ENCODE data around the gene LMOD1. TPM values are rescaled to one million over a fixed set of nuclear protein-coding genes. Genes with fewer than 3 reads are reported as not detected.

The LMOD1 gene
- total and polyA plus RNA-seq, 2 donors (not counting 3 experiments of a cell fraction or from before 2014, with no cell fraction given): 0.19 to 0.33 TPM

GRCh38 chr1:201884425-201884824 lies 61.9 kb downstream of the LMOD1 start:
- Histone ChIP-seq H3K9me1 (replicated peaks; ENCODE audit: control insufficient read depth, extremely low read depth, insufficient read depth, low read length) (no peaks in the 10 kb centered on the region), H3K79me2 (ENCODE audit: control insufficient read depth, insufficient read depth, low read length) (no peaks in the 10 kb centered on the region), H3K4me3 (replicated peaks in 1 of 3; ENCODE audit: insufficient read depth in 1 of 3, low read depth in 1 of 3, low read length in 3 of 3) (no peak overlapping the region), H3K27me3 (ENCODE audit: control insufficient read depth in 2 of 2, insufficient read depth in 2 of 2, low read length in 2 of 2) (no peaks in the 10 kb centered on the region), H3K36me3 (ENCODE audit: control insufficient read depth in 2 of 2, extremely low read depth in 1 of 2, insufficient read depth in 2 of 2, low read length in 2 of 2) (no peaks in the 10 kb centered on the region), H3K4me2 (ENCODE audit: insufficient read depth, low read length) (no peak overlapping the region), H2AFZ (ENCODE audit: low read depth, low read length) (no peak overlapping the region), H3K9me3 (replicated peaks; ENCODE audit: control insufficient read depth, insufficient read depth, low read length) (no peaks in the 10 kb centered on the region), H3K27ac (ENCODE audit: insufficient read depth, low read depth, low read length) (no peak overlapping the region), H3K9ac (replicated peaks; ENCODE audit: extremely low read depth, insufficient read depth, low read length) (no peak overlapping the region), H4K20me1 (replicated peaks; ENCODE audit: control insufficient read depth, extremely low read depth, insufficient read depth, low read length) (no peaks in the 10 kb centered on the region), H3K4me1 (ENCODE audit: control insufficient read depth, extremely low read depth, insufficient read depth, low read length) (peaks cover 9% of the 10 kb centered on the region)
- no TSS peak for BruUV-seq (replicated peaks)
- DNase-seq (ENCODE audit: low read depth, low spot score) (no peak), FAIRE-seq (no peak)
- dilution Hi-C loops (cut with MboI; ENCODE audit: extremely low pct_ligation_motif_present, low sequenced_read_pairs): no loop called here
- POLR2A ChIA-PET: no interaction called here
- intact Hi-C loops (cut with micrococcal nuclease): no loop called here
- CTCF ChIA-PET: interaction anchor here (1.0 to 6.4 kb wide), 3 partner anchors 11 to 87 kb away, joined by 3 to 49 read pairs (median 5); no protein-coding TSS in a partner anchor
- TF ChIP-seq JUN (IDR thresholded peaks at IDR 0.05; ENCODE audit: borderline replicate concordance, insufficient read depth, insufficient read length, low read depth) (no peak), FOS (IDR thresholded peaks at IDR 0.05; ENCODE audit: borderline replicate concordance, insufficient read depth, low read length) (no peak), GATA2 (IDR thresholded peaks at IDR 0.05; ENCODE audit: insufficient read depth, insufficient read length, low read depth, low read length) (no peak), EZH2 (IDR thresholded peaks at IDR 0.05; ENCODE audit: borderline replicate concordance, low read depth, low read length, severe bottlenecking) (no peak), POLR2A (IDR thresholded peaks at IDR 0.05; ENCODE audit: low read depth, low read length) (no peak), MYC (IDR thresholded peaks at IDR 0.05; ENCODE audit: low read depth, low read length) (no peak), CTCF (IDR thresholded peaks at IDR 0.05; ENCODE audit: extremely low read depth in 1 of 2, insufficient read depth in 1 of 2, low read depth in 1 of 2, low read length in 2 of 2) (no peak), POLR2AphosphoS5 (IDR thresholded peaks at IDR 0.05; ENCODE audit: insufficient read depth, low read depth, low read length) (no peak)
- TF ChIP-seq, protein P1, sequence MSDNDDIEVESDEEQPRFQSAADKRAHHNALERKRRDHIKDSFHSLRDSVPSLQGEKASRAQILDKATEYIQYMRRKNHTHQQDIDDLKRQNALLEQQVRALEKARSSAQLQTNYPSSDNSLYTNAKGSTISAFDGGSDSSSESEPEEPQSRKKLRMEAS (IDR thresholded peaks at IDR 0.05; ENCODE audit: insufficient read depth, insufficient read length): no peak

Data from endothelial cell of umbilical vein (primary cell).